GM18907 (cell line): ENCODE results near the gene LARGE1.

Source experiments
- ATAC-seq: cut with Tn5 transposase; IDR thresholded peaks from one replicate; pipeline ENCODE4 v1.9.1; 2021; ENCODE audit warnings: mild to moderate bottlenecking, moderate library complexity; ENCODE audit not compliant: unreplicated experiment

The LARGE1 gene

DNA sequence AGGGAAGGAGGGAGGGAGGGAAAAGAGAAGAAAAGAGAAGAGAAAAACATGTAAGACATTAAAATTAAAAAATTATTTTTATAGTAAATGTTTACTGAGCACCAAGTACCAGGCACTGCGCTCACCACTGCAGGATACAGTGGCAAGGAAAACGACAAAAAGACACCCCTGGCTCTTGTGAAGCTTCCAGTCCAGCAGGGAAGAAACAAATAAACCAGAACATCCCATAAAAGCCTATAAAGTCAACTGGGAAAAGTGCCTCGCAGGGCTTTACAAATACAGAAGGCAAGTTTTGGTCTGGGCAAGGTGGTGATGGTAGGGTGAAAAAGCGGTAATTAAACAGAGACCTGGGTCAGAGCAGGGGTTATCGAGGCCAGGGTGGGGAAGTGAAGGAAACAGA, 33.6 kb downstream of the LARGE1 start:
- no peak for ATAC-seq

DNA sequence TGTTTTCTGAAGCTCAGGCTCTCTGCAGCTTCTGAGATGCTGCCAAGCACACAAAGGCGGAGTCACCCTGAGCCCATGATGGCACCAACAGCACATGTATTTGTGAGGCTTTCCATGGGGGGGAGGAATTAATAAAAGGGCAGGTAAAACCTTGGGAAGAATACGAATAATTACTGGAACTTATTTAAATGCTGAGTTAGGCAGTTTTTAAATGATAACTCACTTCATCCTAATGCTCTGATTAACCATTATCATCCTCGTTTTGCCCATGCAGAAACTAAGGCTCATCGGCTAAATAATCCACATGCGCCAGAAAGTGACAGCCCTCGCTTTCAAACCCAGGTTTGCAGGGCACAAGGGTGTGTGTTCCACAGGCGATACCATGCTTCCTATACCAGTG, 35.4 kb downstream of the LARGE1 start:
- no peak for ATAC-seq

DNA sequence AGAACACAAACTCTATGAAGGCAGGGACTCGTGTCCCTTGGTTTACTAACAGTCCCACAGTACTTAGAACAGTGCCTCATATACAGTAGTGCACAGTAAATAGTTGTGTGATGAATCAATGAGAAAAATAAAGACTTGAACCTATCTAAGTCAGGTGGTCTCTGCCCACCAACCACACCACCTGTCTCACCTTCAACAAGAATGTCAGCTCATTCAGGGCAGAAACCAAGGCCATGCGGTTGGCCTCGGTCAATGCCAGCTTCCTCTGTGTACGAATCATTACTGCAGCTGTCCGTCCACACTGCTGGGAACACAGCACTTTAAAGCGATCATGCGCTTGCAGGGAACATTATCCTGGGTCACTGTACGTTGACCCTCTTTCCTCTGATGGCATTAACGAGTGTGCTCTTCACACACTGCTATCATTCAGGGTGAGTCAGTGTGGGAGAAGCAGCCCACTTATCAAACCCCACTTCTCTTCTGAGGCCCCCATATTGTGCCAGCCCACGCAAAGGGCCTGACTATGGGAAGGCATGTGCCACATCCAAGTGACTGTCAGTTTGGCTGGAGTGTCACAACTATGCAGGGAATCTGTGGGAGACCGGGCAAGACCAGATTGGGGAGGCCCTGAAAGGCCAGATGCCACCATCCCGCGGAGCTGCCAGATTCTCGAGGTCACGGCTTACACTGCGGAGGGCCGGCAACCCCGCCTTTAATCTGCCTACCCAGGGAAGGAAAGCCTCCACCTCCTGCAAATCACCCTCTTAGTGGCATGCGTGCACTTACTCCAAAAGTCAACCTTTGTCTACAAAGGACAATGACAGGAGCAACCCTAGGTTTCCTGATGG, 36.1 kb downstream of the LARGE1 start:
- ATAC-seq = no peak

GRCh38 chr22:33883561-33883960, 36.7 kb downstream of the LARGE1 start:
- no peak for ATAC-seq

GRCh38 chr22:33882991-33883390, 37.3 kb downstream of the LARGE1 start:
- ATAC-seq = no peak

DNA sequence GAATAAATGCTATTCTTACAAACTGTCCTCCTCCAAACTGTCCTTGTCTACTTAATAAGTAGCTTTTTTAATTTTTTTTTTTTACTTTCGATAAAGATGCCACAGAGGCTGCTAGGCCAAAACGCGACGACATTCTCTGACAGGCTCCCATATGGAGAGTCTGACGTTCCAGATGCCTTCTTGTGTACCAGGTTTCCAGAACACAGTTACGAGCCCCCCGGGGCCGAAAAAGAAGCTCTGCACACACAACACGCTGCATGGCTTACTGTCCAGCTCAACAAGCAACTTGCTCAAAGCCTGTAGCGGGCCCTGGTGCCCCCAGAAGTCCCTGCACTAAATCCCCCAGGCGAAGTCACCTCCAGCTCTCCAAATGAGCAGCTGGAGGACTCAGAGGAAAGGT, 39.3 kb downstream of the LARGE1 start:
- no peak for ATAC-seq

- ATAC-seq = no peak
These were observed 40.5 kb downstream of the LARGE1 start for GRCh38 chr22:33879796-33880195.

DNA sequence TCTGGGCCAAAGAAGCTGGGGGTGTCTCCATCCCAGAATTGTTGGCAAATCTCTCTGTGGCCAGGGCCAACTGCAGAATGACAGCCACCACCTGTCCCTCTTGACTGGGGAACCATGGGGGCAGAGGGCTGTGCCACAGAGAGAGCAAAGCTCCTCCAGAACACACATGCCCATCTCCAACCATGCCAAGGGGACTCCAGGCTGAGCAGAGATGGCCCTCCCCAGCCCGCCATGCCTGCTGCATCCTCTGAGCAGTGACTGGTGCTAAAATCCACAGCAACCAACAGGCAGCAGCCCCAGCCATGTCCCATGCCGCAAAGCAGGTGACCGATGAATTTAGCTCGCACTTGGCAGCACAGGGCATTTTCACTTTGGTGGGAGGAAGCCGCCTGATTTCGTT, 45.0 kb downstream of the LARGE1 start:
- no peak for ATAC-seq

DNA sequence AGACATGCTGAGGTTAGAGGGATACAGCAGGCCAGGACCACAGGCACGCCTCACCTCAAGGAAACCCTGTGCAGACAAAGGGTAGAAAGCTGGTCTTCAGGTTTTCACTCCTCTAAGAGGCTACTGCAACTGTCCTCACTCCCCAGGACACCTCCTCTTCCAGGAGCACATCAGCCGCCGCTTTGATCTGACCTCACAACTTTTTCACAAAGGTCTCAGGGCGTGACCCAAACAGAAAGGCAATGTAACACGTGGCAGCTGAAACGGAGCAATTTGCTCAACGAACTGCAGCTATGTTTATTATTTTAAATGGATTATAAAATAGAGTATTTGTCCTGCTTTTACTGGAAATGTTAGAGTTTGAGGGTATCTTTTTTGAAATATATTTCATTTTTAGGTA, 46.1 kb downstream of the LARGE1 start:
- no peak for ATAC-seq

DNA sequence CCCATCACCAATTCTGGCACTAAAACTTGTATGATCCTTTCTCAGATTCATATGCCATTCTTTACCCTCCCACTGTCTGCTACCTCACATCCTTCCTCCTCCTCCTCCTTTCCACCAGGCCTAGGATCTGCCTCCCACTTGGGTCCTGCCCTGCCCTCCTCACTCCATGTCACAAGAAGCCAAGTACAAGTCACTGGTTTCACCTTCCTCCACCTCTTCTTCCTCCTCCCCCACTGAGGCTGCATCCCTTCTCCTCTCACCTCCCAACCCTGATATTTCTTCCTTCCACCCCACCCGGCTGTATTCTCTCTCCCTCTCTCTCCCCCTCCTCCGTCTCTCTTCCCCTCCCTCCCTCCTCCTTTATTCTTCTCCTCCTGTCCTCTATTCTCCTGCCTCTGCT, 46.6 kb downstream of the LARGE1 start:
- no peak for ATAC-seq

DNA sequence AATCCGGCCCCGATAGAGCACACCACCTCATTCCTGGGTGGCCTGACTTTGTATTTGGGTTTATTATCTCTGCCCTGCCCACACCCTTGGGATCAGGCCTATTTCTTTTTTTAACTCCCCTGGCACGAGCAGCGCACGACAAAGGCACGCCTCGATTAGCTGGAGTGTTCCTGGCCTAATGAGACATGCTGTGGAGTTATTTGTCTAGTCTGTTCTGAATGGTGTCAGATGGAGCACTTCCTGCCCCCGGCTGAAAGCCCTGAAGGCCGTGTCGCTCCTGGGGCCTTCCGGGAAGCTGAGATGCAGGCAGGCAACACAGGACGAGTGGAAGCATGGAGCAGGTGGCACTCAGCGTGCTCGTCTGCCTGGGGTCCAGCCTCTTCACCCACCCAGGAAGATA, 47.1 kb downstream of the LARGE1 start:
- no peak for ATAC-seq

DNA sequence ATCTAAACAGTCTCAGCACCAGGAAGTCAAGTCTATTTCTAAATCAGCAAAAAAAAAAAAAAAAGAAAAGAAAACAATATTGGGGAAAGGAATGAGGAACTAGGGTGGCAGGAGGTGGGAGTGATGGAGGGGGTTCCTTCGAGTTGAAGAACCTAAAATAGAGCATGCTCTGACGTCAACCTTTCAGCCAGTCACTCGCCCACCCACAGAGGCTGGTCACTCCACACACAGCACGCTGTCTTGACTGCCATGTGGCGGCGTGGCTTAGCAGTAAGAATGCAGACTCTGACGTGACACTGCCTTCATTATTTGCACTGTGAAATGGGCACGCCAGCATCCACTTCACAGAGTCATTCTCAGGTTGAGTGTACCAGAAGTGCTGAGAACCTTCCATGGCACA, 48.3 kb downstream of the LARGE1 start:
- ATAC-seq = no peak

DNA sequence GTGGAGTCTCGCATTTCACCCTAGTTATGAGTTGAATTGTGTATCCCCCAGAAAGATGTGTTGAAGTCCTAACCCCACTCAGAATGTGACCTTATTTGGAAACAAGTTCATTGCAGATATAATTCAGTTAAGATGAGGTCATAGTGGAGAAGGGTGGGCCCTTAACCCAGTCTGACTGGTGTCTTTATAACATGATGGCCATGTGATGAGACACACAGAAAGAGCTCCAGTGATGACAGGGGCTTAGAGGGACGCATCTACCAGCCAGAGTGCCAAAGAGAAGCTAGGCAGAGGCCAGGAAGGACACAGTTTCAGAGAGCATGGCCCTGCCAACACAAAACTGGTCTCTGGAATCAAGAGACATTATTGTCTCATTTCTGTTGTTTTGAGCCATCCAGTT, 50.3 kb downstream of the LARGE1 start:
- no peak for ATAC-seq

- ATAC-seq = no peak
These were observed 52.3 kb downstream of the LARGE1 start for GRCh38 chr22:33867971-33868370.

DNA sequence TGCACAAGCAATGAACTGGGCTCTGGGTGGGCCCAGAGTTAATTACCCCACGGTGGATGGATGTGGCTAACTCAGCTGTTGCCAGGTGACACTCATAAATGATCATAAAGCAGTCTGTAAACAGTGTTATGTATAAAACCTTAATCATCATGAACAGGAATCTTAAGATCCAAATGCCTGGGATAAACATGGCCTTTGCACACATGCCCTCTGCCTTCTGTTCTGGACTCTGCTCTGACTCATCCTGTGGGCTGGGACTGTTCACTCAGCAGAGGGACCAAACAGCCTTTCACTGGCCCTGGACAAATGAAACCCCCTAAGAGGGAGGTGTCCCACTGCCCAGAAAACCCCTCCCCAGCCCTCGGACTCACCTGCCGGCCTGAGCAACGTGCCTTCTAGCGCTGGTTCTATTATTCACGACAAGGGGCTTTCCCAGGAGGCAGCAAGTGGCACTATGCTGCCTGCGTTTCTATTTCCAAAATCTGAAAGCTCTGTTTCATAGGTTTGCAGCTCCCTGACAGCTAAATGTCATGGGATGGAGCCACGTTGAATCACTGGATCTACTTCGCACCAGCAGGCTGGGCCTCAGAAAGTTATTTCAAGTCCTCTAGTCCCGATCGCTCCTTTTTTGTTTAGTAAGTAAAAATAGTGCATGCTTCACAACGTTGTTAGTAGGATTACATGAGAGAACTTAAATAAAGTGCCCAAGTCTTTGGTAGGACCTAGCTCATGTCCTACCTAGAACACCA, 53.0 kb downstream of the LARGE1 start:
- ATAC-seq = no peak

DNA sequence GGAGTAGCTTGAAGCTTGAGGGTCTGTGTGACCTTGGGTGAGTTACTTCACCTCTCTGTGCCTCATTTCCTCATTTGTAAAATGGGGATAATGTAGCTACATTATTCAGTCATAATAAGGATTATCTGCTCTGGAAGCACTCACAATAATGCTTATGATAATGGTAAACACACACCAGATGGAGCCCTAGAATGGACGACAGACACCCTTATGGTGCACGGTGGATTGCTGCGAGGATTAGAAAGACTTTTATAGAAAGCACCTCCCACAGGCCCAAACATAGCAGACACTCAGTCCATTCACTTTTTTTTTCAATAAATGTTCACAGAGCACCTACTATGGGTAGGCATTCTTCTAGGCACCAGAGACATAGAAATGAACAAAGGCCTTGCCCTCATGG, 53.8 kb downstream of the LARGE1 start:
- no peak for ATAC-seq

GRCh38 chr22:33865996-33866395, 54.3 kb downstream of the LARGE1 start:
- no peak for ATAC-seq

DNA sequence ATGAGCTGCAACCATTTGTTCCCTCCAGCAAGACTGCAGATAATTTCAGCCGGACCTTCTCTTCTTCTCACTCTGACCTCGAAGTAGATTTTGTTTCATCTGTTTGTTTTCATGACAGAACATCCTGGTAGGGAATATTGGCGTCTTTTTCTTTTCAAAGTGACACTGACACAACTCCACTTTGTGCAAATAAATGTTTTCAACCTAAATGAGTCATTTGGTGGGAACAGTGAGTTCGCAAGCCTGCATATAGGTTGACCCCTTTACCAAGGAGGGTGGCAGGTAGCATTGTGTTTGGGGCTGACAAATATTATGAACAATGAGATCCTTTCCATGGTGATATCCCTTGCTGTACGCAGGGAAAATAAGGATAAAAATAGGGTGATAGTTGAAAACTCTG, 55.0 kb downstream of the LARGE1 start:
- no peak for ATAC-seq

- no peak for ATAC-seq
These were observed 55.5 kb downstream of the LARGE1 start for GRCh38 chr22:33864723-33865130.

DNA sequence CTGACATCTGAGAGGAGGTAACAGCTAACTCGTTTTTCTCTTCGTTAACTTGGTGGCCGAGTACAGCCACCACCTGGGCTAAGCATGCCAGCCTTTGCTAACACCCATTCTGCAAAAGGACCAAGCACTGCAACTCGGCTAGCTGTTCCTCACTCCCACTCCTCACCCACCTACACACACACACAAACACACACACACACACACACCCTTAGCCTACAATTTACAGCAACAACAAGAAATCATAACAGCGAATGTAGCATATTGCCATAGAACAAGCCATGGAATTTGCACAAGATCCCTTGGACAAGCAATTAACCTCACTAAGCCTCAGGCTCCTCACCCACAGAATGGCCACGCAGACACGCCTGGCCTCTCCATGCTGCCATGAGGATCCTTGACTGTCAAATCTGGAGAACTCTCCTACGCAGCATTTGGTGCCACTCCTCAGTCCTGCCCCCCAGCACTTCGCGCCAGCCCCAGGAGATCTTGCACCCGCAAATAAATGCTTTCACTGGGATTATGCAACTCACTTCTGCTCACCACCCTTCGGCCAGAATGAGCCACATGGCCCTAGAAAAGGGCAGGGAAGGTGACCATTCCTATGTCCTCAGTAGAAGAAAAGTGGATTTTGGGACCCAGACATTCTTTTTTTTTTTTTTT, 58.9 kb downstream of the LARGE1 start:
- no peak for ATAC-seq

GRCh38 chr22:33860386-33860785, 59.9 kb downstream of the LARGE1 start:
- no peak for ATAC-seq

DNA sequence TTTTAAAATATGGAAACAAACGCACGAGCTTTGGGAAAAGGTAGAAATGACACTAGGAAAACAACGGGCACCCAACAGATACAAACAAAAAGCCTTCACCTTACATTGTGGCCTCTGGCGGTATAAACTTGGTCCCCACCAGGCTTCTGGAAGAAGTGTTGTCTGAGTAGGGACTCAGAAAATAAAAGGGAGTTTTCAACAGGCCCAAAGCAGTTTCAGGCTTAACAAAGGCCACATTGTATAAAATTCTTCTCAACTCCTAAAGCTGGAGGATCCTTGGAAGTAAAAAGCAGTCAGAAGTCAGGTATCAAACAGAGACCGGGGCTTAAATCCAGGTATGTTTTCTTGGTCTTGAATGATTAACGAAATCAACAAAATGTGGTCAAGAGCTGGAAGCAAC, 61.0 kb downstream of the LARGE1 start:
- no peak for ATAC-seq
